Stimulated activated CD8-positive, alpha-beta memory T cell treated with anti-CD3 and anti-CD28 coated beads, Interleukin-4, amount 100 ng/mL, for 48 hours (primary cell): ENCODE measurements around the gene MUC12.
"Not testable (repeated sequence)": the region's sequence is repeated elsewhere in the genome, so short reads cannot be mapped to it uniquely, and the experiment has no call there.

Experiments used
- DNase-seq: peaks from one replicate; pipeline ENCODE4 v3.0.0-alpha.2; 2020

MUC12 gene

GRCh38 chr7:100963386-100963785, 6.0 kb upstream of the MUC12 start:
- DNase-seq = no peak

- no peak for DNase-seq
Measured at GRCh38 chr7:100963874-100964273, 5.5 kb upstream of the MUC12 start.

GRCh38 chr7:100964630-100965029, 4.7 kb upstream of the MUC12 start:
- DNase-seq = no peak

- no peak for DNase-seq
Measured at GRCh38 chr7:100965045-100965722, 4.2 kb upstream of the MUC12 start.

GRCh38 chr7:100965723-100966541, 3.4 kb upstream of the MUC12 start:
- DNase-seq = peak; percentile 91

GRCh38 chr7:100966542-100967291, 2.6 kb upstream of the MUC12 start:
- no peak for DNase-seq

GRCh38 chr7:100967292-100967863, 2.0 kb upstream of the MUC12 start:
- no peak for DNase-seq

- no peak for DNase-seq
Measured at GRCh38 chr7:100968031-100968430, 1.3 kb upstream of the MUC12 start.

GRCh38 chr7:100968650-100969049, 715 bp upstream of the MUC12 start:
- DNase-seq = no peak

- no peak for DNase-seq
Measured at GRCh38 chr7:100971111-100972001, 2.0 kb downstream of the MUC12 start.

GRCh38 chr7:100972002-100972347, 2.6 kb downstream of the MUC12 start:
- DNase-seq = no peak

- DNase-seq = no peak
Measured at GRCh38 chr7:100974021-100974420, 4.7 kb downstream of the MUC12 start.

- DNase-seq = no peak
Measured at GRCh38 chr7:100975371-100975821, 6.0 kb downstream of the MUC12 start.

- DNase-seq = no peak
Measured at GRCh38 chr7:100978300-100978699, 8.9 kb downstream of the MUC12 start.

GRCh38 chr7:100983451-100984187, 14.3 kb downstream of the MUC12 start:
- DNase-seq = no peak

- DNase-seq = not testable (repeated sequence)
Measured at GRCh38 chr7:100984241-100984918, 15.0 kb downstream of the MUC12 start.

GRCh38 chr7:100985033-100985797, 15.8 kb downstream of the MUC12 start:
- not testable (repeated sequence) for DNase-seq

- DNase-seq = no peak
Measured at GRCh38 chr7:100991631-100992030, 22.3 kb downstream of the MUC12 start.

- DNase-seq = not testable (repeated sequence)
Measured at GRCh38 chr7:100992280-100992679, 22.9 kb downstream of the MUC12 start.

GRCh38 chr7:100994671-100995070, 25.3 kb downstream of the MUC12 start:
- DNase-seq = not testable (repeated sequence)
